GM23338 (cell line): ENCODE data around the gene ABCC12.

Source experiments
- CTCF ChIP-seq, 2 experiments: fragments of 200-600 bp in 1 of 2; sonication (generic) in 1 of 2; conservative IDR thresholded peaks; 2 replicates each; pipeline versions ENCODE4 v1.5.1 to v1.6.1; 2016 to 2017; ENCODE audit warnings: antibody characterized with exemption in 2 of 2, low read depth in 2 of 2, mild to moderate bottlenecking in 2 of 2, moderate library complexity in 1 of 2
- EZH2 ChIP-seq: fragments of 200-600 bp; sonication (generic); IDR thresholded peaks from one replicate; pipeline ENCODE4 v1.8.0; 2017; ENCODE audit warnings: antibody characterized with exemption, mild to moderate bottlenecking, low read depth; ENCODE audit not compliant: unreplicated experiment
- POLR2AphosphoS5 ChIP-seq: IDR thresholded peaks from 2 replicates; pipeline ENCODE4 v1.6.1; 2016; ENCODE audit warnings: antibody characterized with exemption, low read depth
- ZNF331 ChIP-seq: fragments of 250-450 bp; sonication (Bioruptor Pico); IDR thresholded peaks from 2 replicates; pipeline ENCODE4 v1.5.0; 2020; ENCODE audit warnings: low read depth, mild to moderate bottlenecking, moderate library complexity

GRCh38 chr16:48143812-48144368 is 11.9 kb downstream of the ABCC12 start:
- no peak for TF ChIP-seq CTCF (conservative IDR thresholded peaks at IDR 0.05; ENCODE audit: low read depth in 2 of 2)
- no peak for TF ChIP-seq EZH2
- no peak for TF ChIP-seq ZNF331
- no peak for TF ChIP-seq POLR2AphosphoS5
